IPS DF 4.7 (cell line): Measurements from ENCODE around the gene CPLX1.
"Not testable (repeated sequence)": the region's sequence is repeated elsewhere in the genome, so short reads cannot be mapped to it uniquely, and the experiment has no call there.

ENCODE experiments used
- DNase-seq: peaks from one replicate; pipeline ENCODE4 v3.0.0-alpha.2; 2013; ENCODE audit warnings: low spot score; ENCODE audit errors: extremely low read depth

Gene CPLX1

GRCh38 chr4:779555-779954, 46.4 kb downstream of the CPLX1 start:
- no peak for DNase-seq

DNA sequence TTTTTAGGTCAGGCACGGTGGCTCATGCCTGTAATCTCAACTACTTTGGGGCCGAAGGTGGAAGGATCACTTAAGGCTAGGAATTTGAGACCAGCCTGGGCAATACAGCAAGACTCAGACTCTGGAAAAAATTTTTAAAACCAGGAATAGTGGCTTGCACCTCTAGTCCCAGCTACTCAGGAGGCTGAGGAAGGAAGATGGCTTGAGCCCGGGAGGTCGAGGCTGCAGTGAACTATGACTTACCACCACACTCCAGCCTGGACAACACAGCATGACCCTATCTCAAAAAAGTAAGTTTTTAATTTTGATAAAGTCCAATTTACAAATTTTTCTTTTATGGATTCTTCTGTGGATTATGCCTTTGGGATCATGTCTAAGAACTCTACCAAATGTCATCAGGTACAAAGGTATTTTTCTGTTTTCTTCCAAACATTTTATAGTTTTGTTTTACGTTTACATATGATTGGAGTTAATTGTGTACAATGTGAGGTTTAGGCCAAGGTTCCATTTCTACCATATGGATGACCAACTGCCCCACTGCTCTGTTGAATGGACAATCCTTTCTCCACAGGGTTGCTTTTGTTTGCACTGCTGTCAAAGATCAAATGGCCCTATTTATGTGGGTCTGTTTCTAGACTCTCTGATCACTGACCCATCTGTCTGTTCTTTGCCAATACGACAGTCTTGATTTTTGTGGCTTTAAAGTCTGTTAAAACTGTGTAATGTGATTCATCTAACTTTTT, 48.2 kb downstream of the CPLX1 start:
- DNase-seq = no peak

DNA sequence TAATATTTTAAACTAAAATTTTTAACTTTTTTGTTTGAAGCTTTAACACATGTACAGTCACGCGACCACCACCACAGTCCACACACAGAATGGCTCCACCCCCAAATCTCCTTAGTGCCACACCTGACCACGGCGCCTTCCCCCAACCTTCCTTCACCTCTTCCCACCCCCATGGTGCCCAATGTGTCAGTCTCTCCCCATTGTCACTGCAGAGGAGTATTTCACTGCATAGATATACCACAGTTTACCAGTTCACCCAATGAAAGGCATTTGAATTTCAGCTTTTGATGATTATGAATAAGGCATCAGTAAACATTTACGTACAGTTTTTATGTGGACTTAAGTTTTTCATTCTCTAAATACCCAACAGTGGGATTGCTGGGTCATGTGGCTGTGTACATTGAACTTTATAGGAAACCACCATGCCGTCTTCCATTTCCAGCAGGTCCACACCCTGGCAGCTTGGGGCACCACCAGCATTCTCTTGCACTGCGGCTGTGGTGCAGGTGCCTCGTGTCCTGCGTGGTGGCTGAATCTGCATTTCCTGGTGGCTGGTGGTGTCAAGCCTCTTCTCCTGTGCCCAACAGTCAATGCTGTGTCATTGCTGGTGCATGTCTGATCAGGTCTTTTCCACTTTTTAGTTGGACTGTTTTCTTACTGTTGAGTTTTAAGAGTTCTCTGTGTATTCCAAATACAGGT, 49.0 kb downstream of the CPLX1 start:
- no peak for DNase-seq

- not testable (repeated sequence) for DNase-seq
Measured at GRCh38 chr4:775485-775884, 50.4 kb downstream of the CPLX1 start.

- DNase-seq = not testable (repeated sequence)
Measured at GRCh38 chr4:774419-775092, 51.4 kb downstream of the CPLX1 start.

DNA sequence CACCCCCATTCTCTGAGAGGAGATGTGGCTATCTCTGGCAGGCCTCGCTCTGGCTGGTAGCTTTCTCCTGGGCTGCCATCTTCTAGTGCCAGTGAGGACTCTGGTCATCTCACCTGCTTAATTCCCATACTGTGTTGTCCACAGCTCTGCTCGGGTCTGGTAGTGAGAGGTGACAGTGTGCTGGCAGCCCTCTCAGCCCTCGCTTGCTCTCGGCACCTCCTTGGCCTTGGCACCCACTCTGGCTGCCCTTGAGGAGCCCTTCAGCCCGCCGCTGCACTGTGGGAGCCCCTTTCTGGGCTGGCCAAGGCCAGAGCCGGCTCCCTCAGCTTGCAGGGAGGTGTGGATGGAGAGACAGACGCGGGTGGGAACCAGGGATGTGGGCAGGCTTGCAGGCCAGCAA, 52.7 kb downstream of the CPLX1 start:
- no peak for DNase-seq

- DNase-seq = no peak
Measured at GRCh38 chr4:772776-773175, 53.2 kb downstream of the CPLX1 start.

DNA sequence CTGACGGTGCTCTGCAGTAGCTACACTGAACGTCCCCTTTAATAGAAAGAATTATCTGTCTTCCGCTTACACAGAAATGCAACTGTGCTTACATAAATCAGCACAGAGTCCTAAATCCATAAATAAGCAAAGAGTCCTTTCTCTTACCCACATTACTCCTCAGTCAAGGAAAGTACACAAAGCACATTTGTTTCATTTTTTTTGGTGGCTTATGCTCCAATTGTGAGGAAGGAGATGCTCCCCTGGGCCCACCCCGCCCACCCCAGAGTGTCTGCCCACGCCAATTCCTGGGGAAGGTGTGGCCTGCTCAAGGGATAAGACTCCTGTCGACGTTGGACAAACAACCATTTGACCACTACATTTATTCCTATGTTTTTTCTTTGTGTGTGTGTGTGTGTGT, 53.8 kb downstream of the CPLX1 start:
- DNase-seq = no peak

DNA sequence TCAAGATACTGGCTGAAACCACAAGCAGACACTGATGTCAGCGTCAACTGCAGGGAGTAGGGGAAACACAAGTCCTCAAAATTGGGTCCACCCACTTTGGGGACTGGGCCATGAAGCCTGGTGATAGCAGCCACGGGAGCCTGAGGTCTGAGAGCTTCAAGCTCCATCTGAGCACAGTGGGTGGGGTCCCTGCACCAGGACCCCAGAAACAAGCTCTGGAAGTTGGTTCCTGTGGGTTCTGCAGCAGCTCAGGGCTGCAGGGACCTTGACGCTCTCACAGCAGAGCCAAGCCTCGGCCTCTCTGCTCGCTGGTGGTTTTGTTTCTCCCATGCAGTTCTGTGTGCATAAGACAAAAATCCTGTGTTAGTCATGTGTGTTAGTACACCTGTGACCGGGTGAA, 54.5 kb downstream of the CPLX1 start:
- no peak for DNase-seq

DNA sequence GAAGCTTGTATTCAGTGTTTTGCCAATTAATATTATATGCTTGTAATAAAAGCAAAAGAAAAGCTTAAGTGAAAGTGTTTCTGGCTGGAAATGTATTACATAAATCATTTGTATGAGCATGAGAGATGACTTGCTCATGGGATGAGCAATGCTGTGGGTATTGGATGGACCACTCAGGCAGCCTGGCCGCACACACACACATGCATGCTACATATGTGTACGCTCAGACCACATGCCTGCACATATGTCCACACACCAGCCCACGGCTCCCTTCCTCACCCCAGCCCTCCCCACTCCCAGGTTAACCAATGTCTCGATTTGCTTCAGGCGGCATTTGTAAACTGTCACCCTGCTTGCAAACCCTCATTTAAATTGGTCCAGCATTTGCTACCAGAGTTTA, 55.9 kb downstream of the CPLX1 start:
- no peak for DNase-seq

DNA sequence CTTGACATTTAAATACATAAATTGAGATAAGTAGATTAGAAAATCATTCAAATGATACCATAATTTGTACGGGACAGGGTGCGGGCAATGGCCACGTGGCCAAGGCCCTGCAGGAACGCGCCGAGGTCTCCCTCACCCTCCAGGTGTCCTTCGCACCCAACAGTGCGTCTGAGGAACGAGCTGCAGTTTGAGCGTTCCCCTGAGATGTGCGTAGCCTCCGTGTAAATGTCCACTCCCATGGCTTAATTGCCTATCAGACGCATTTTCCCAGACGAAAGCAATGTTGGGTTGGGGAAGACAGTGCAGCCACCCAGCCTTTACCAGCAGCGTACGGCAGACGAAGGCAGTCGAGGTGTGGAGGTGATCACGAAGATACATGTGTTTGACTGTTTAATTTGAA, 56.4 kb downstream of the CPLX1 start:
- DNase-seq = no peak

GRCh38 chr4:768995-769394, 56.9 kb downstream of the CPLX1 start:
- no peak for DNase-seq

GRCh38 chr4:768076-768475, 57.9 kb downstream of the CPLX1 start:
- no peak for DNase-seq

DNA sequence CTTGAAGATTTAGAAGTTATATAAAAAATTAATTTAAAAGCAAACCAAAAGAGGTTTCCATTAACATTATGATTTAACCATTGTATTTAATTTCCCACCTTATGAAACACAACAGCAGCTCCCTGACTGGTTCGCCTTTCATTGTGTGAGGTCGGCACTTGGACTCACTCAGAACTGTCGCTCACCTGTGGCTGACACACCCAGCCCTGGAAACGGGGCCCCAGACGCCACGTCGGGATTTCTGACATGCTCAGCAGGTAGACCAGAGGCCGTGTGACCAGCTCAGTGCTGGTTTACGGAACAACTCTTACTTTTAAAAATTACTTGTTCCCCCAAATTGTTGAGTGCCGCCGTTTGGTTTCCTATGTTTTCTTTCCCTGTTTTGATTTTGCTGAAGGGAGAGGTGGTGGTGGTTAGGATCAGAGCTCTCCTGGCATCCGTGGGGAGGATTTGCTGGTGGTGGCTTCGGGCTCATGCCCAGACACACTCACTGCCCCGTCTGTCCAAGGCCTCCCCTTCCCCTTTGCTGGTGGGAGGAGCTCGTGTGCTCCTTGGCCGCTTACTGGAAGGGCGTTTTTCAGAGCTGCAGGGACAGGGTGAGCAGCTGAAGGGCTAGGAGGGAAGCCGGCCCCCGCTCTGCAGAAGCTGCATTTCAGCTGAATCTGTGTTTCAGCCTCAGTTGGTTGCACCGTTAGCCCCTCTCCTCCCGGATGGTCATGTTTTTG, 59.2 kb downstream of the CPLX1 start:
- DNase-seq = no peak

DNA sequence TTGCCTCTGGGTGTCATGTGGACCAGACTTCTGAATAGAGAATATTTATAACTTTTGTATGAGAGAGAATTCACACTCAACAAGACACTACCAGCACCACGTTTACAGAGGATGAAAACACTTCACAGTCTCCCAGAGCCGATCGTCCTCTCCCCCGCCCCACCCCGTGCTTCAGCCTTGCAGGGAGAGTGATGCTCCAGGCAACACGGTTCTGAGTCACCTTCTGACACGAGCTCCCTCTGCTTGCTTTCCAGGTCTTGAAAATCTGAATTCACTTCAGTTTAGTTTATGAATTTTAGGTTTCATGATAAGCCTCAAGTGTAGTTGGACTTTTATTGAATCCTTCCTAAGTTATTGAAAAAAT, 59.8 kb downstream of the CPLX1 start:
- no peak for DNase-seq

- no peak for DNase-seq
Measured at GRCh38 chr4:764405-765169, 61.3 kb downstream of the CPLX1 start.

DNA sequence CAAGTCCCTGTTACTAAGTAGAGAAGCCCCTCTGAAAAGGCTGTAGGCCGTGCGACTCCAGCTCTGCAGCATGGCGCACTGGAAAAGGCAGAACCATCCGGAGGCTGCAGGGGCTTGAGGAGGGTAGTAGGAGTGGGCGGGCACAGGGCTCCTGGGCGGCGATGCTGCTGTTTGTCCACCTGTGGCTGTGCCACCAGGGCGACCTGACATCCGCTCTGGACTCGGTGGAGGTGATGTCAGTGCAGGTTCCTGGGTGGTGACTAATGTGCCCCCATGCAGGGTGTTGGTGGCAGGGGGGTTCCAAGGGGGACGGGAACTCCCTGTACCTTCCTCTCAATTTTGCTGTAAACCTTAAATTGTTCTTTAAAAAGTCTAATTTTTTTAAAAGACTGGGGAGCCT, 62.0 kb downstream of the CPLX1 start:
- DNase-seq = no peak

DNA sequence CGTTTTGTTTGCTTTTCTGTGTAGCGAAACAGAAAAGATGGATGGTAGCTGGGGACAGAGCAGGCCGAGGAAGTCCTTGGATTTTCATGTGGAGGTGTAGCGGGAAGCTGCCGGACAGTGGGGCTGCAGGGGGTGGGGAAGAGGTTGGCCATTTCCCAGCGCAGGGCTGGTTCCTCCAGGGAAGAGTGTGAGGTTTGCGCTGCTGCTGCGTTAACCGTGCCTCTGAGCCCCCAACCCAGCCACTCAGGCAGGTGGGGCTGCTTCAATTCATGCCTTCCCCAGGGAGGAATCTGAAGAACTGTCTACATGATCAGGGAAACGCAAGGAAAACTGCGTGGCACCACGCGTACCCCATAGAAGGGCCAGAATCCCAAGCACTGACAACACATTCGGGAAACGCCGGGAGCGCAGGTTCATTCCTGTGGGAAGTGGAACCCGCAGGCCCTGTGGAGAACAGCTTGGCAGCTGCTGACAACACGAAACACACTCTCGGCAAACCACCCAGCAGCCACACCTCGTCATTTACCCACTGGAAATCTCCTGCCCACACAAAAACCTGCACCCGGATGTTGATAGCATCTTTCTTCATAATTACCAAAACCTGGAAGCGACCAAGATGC, 62.6 kb downstream of the CPLX1 start:
- no peak for DNase-seq

- DNase-seq = no peak
Measured at GRCh38 chr4:762211-763190, 63.4 kb downstream of the CPLX1 start.

DNA sequence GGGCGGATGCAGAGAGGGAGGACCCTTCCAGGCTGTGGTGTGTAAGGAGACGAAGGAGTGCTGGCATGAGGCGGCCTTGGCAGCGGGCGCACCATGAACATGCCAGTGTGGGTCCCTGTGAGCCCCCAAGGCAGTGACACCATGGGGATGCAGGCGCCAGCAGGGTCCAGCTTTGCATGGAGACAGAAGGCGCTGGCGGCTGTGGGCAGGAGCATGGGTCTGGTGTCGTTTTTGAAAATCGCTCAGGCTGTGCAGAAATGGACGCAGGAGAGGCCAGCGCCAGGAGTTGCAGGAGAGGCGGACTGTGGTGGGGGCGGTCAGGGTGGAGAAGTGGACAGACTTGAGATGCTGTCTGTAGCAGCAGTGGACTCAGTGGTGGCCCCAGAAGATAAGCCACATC, 64.2 kb downstream of the CPLX1 start:
- no peak for DNase-seq
